HepG2 (cell line): ENCODE results near the gene SFXN1. TPM values are rescaled to one million over a fixed set of nuclear protein-coding genes. Genes with fewer than 3 reads are reported as not detected.

Experiments used
- ATAC-seq: fragments of 200-7000 bp; cut with Tn5 transposase; 3 replicates; pipeline ENCODE4 v1.9.1; 2020; ENCODE audit warnings: mild to moderate bottlenecking, moderate library complexity
- BruUV-seq: library from RNA; stranded (reverse); fragments of 400-500 nt; replicated peaks from 2 replicates; lab custom pipeline; 2021; lab: Mats Ljungman, UMichigan
- CTCF ChIA-PET: fragments of 300-600 bp; formaldehyde crosslinking; extraction: SDS; loops from one replicate; lab custom pipeline; 2021; ENCODE audit warnings: low total read pairs, inconsistent platforms, low intra/inter-chr PET ratio; lab: Yijun Ruan, JAX
- POLR2A ChIA-PET: fragments of 350-600 bp; sonication (Branson Sonifier 250); formaldehyde crosslinking; loops from one replicate; lab custom pipeline; 2020; ENCODE audit warnings: antibody characterized with exemption, inconsistent platforms; lab: Yijun Ruan, JAX
- DNase-seq: peaks from one replicate; pipeline ENCODE4 v3.0.0-alpha.2; 2015; ENCODE audit warnings: low spot score
- FAIRE-seq: peaks from 3 replicates; lab custom pipeline; 2011; peaks lifted over from hg19 to GRCh38; lab: Jason Lieb, UNC
- H2AFZ ChIP-seq: one replicate; pipeline ENCODE4 v1.6.1; 2011; ENCODE audit warnings: low read length, inconsistent platforms
- H3K27ac ChIP-seq: fragments of 300-600 bp; 3 replicates; pipeline ENCODE4 v1.8.0; 2011; ENCODE audit warnings: mixed run types, mild to moderate bottlenecking, mixed read lengths, low read length, inconsistent platforms; ENCODE audit not compliant: insufficient read depth; ENCODE audit errors: extremely low read length
- H3K27me3 ChIP-seq, 2 experiments: fragments of 200-600 bp in 1 of 2; 2 replicates in 1 of 2; 3 replicates in 1 of 2; pipeline versions ENCODE4 v1.6.0 to v1.8.0; 2011; ENCODE audit warnings: low read length in 2 of 2, mild to moderate bottlenecking in 2 of 2, moderate library complexity in 2 of 2, inconsistent platforms in 1 of 2; ENCODE audit not compliant: insufficient read depth in 2 of 2, control insufficient read depth in 1 of 2
- H3K36me3 ChIP-seq, 2 experiments: fragments of 200-600 bp in 1 of 2; replicated peaks in 1 of 2; 2 replicates in 1 of 2; 3 replicates in 1 of 2; pipeline versions ENCODE4 v1.5.1 to v1.8.0; 2011; ENCODE audit warnings: low read length in 2 of 2, inconsistent platforms in 1 of 2; ENCODE audit not compliant: insufficient read depth in 2 of 2, control insufficient read depth in 1 of 2
- H3K4me1 ChIP-seq: 2 replicates; pipeline ENCODE4 v1.5.1; 2012; ENCODE audit warnings: low read length, inconsistent platforms; ENCODE audit not compliant: insufficient read depth
- H3K4me2 ChIP-seq: 2 replicates; pipeline ENCODE4 v1.6.0; 2011; ENCODE audit warnings: low read depth, low read length, inconsistent platforms
- H3K4me3 ChIP-seq, 3 experiments: fragments of 200-600 bp in 1 of 3; sonication (generic), shearing (Covaris generic) in 1 of 3; replicated peaks in 1 of 3; 2 replicates each; pipeline ENCODE4 v1.5.1; 2011 to 2016; ENCODE audit warnings: low read length in 3 of 3, inconsistent platforms in 2 of 3, low read depth in 2 of 3, mild to moderate bottlenecking in 2 of 3, control low read depth in 1 of 3, mixed read lengths in 1 of 3; ENCODE audit not compliant: insufficient read depth in 1 of 3
- H3K79me2 ChIP-seq: one replicate; pipeline ENCODE4 v1.6.1; 2011; ENCODE audit warnings: low read length, inconsistent platforms; ENCODE audit not compliant: insufficient read depth
- H3K9ac ChIP-seq: 2 replicates; pipeline ENCODE4 v1.6.0; 2011; ENCODE audit warnings: mild to moderate bottlenecking, low read depth, low read length, inconsistent platforms; ENCODE audit not compliant: insufficient read depth
- H3K9me3 ChIP-seq: 2 replicates; pipeline ENCODE4 v1.5.1; 2012; ENCODE audit warnings: mild to moderate bottlenecking, low read length
- H4K20me1 ChIP-seq: 2 replicates; pipeline ENCODE4 v1.6.0; 2011; ENCODE audit warnings: inconsistent platforms, mild to moderate bottlenecking, low read length, moderate library complexity; ENCODE audit not compliant: insufficient read depth
- GTF2F1 ChIP-seq: fragments of 150-350 bp; IDR thresholded peaks from 2 replicates; pipeline ENCODE4 v1.6.1; 2014; ENCODE audit warnings: low read length
- POLR2AphosphoS2 ChIP-seq: IDR thresholded peaks from 2 replicates; pipeline ENCODE4 v1.6.1; 2011; ENCODE audit warnings: low read depth, low read length, improper control_type of control experiment
- RBAK ChIP-seq: sonication (generic); formaldehyde crosslinking; IDR thresholded peaks from 2 replicates; pipeline ENCODE4 v1.5.1; 2020; ENCODE audit warnings: mild to moderate bottlenecking, missing genetic modification reagents
- SP1 ChIP-seq, 2 experiments: fragments of 450-650 bp in 1 of 2; sonication (generic) in 1 of 2; formaldehyde crosslinking in 1 of 2; IDR thresholded peaks; 2 replicates each; pipeline versions ENCODE4 v1.4.0 to v1.6.1; 2016 to 2020; ENCODE audit warnings: missing genetic modification reagents in 1 of 2
- ZNF543 ChIP-seq: sonication (generic); formaldehyde crosslinking; IDR thresholded peaks from 2 replicates; pipeline ENCODE4 v1.4.0; 2020; ENCODE audit warnings: mild to moderate bottlenecking, missing genetic modification reagents
- ZNF766 ChIP-seq: sonication (generic); formaldehyde crosslinking; IDR thresholded peaks from 2 replicates; pipeline ENCODE4 v1.5.0; 2020; ENCODE audit warnings: missing genetic modification reagents, borderline replicate concordance
- in situ Hi-C: cut with HindIII; loops from 2 replicates; pipeline ENCODE4 v1.10.0; 2017; ENCODE audit warnings: low pct_unique_long_range_greater_than_20kb; ENCODE audit not compliant: extremely low pct_ligation_motif_present
- intact Hi-C: fragments of 100-400 bp; cut with micrococcal nuclease; formaldehyde crosslinking; loops from one replicate; pipeline ENCODE4 v1.10.0; 2022; ENCODE audit not compliant: unreplicated experiment
- polyA plus RNA-seq, 8 experiments: library from polyadenylated mRNA; depleted of rRNA in 3 of 8; stranded (reverse) in 7 of 8; unstranded in 1 of 8; fragments of >200 nt; fragmentation: Illumina TruSeq in 4 of 8; extraction: Trizol in 4 of 8; gene quantifications; 2 replicates each; pipeline versions ENCODE4 v1.2.1 to v1.2.3, GENCODE V29; 2011 to 2016; ENCODE audit warnings: low read depth in 4 of 8, missing spikeins in 1 of 8, mixed read lengths in 1 of 8; ENCODE audit not compliant: insufficient read depth in 1 of 8
- total RNA-seq, 5 experiments: library from RNA; depleted of rRNA; stranded (reverse); fragments of >200 nt; fragmentation: Illumina TruSeq; extraction: Trizol; gene quantifications; 2 replicates each; pipeline ENCODE4 v1.2.3, GENCODE V29; 2016; ENCODE audit warnings: low read depth in 1 of 5
- TF ChIP-seq, protein P1 (sequence below): sonication (generic); formaldehyde crosslinking; conservative IDR thresholded peaks from 2 replicates; pipeline ENCODE4 v1.8.0; 2022; ENCODE audit warnings: missing genetic modification reagents
- TF ChIP-seq, protein P2 (sequence below): fragments of 450-650 bp; IDR thresholded peaks from 2 replicates; pipeline ENCODE4 v1.6.1; 2017
- TF ChIP-seq, protein P3 (sequence below): sonication (generic); formaldehyde crosslinking; IDR thresholded peaks from 2 replicates; pipeline ENCODE4 v1.8.1; 2023; ENCODE audit warnings: mild to moderate bottlenecking, missing genetic modification reagents, borderline replicate concordance
- TF ChIP-seq, protein P4 (sequence below): sonication (generic); formaldehyde crosslinking; IDR thresholded peaks from 2 replicates; pipeline ENCODE4 v1.4.0; 2020; ENCODE audit warnings: missing genetic modification reagents
- TF ChIP-seq, protein P5 (sequence below): IDR thresholded peaks from 2 replicates; pipeline ENCODE4 v1.6.1; 2016; ENCODE audit warnings: mild to moderate bottlenecking, missing biosample characterization, missing genetic modification reagents

Gene SFXN1
- total and polyA plus RNA-seq, 2 of the 13 experiments (the other 11 are each of a cell fraction or from before 2014, with no cell fraction given): 122 to 135 TPM

DNA sequence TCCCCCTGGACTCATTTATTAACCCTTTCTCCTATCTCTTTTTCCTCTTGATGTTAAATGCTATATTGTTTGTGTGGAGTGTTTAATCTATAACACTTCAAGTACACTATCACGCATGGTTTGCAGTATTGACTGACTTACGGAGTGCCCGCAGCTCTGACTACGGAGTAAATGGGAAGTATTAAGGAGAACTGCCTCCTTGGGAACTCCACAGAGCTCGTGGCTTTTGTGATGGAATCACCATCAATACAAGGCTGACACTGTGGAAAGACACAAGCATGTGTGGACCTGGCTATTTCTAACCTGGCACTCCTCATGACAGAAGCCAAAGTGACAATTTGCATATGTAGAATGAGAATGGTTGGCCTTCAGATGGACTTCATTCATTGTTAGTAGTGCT is 66.2 kb downstream of the SFXN1 start (continued):
- no peak for TF ChIP-seq SP1 (IDR thresholded peaks at IDR 0.05)
- TF ChIP-seq SP1 (CRISPR knock-in tag; IDR thresholded peaks at IDR 0.05): no peak
- TF ChIP-seq, protein P1, sequence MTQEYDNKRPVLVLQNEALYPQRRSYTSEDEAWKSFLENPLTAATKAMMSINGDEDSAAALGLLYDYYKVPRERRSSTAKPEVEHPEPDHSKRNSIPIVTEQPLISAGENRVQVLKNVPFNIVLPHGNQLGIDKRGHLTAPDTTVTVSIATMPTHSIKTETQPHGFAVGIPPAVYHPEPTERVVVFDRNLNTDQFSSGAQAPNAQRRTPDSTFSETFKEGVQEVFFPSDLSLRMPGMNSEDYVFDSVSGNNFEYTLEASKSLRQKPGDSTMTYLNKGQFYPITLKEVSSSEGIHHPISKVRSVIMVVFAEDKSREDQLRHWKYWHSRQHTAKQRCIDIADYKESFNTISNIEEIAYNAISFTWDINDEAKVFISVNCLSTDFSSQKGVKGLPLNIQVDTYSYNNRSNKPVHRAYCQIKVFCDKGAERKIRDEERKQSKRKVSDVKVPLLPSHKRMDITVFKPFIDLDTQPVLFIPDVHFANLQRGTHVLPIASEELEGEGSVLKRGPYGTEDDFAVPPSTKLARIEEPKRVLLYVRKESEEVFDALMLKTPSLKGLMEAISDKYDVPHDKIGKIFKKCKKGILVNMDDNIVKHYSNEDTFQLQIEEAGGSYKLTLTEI (CRISPR knock-in tag): no peak
- no peak for TF ChIP-seq RBAK (CRISPR knock-in tag)
- TF ChIP-seq POLR2AphosphoS2: no peak
- TF ChIP-seq, all 625 proteins: peak for 0

DNA sequence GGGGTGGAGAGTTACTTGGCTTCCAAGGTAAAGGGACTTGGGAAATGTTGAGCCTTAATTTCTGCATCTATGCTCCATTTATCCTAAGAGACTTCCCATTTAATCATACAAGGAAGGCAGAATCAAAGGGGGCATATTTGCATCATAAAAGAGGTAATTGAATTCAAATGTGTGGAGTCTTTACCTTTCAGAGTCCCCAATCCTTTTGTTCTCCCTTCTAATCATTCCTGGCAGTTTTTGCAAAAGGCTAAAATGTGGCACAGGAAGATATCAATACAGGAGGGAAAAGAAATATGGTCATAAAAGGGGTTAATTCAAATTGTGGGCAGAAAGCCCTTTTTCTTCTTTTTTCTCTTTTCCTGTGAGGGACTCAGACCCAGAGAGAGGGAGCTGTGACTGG is 69.5 kb downstream of the SFXN1 start:
- TF ChIP-seq, protein P2, sequence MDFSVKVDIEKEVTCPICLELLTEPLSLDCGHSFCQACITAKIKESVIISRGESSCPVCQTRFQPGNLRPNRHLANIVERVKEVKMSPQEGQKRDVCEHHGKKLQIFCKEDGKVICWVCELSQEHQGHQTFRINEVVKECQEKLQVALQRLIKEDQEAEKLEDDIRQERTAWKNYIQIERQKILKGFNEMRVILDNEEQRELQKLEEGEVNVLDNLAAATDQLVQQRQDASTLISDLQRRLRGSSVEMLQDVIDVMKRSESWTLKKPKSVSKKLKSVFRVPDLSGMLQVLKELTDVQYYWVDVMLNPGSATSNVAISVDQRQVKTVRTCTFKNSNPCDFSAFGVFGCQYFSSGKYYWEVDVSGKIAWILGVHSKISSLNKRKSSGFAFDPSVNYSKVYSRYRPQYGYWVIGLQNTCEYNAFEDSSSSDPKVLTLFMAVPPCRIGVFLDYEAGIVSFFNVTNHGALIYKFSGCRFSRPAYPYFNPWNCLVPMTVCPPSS: no peak
- TF ChIP-seq ZNF543: no peak
- TF ChIP-seq ZNF766 (CRISPR knock-in tag): no peak
- TF ChIP-seq GTF2F1: no peak
- TF ChIP-seq, protein P3, sequence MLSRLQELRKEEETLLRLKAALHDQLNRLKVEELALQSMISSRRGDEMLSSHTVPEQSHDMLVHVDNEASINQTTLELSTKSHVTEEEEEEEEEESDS (CRISPR knock-in tag): no peak
- TF ChIP-seq, protein P4, sequence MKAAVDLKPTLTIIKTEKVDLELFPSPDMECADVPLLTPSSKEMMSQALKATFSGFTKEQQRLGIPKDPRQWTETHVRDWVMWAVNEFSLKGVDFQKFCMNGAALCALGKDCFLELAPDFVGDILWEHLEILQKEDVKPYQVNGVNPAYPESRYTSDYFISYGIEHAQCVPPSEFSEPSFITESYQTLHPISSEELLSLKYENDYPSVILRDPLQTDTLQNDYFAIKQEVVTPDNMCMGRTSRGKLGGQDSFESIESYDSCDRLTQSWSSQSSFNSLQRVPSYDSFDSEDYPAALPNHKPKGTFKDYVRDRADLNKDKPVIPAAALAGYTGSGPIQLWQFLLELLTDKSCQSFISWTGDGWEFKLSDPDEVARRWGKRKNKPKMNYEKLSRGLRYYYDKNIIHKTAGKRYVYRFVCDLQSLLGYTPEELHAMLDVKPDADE (CRISPR knock-in tag): no peak
- TF ChIP-seq, protein P5, sequence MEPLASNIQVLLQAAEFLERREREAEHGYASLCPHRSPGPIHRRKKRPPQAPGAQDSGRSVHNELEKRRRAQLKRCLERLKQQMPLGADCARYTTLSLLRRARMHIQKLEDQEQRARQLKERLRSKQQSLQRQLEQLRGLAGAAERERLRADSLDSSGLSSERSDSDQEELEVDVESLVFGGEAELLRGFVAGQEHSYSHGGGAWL (CRISPR knock-in tag): no peak
- Histone ChIP-seq H3K79me2 (no peaks in the 10 kb centered on the region), H3K4me1 (no peaks in the 10 kb centered on the region), H3K36me3 (no peaks in the 10 kb centered on the region), H4K20me1 (no peaks in the 10 kb centered on the region), H2AFZ (no peak overlapping the region), H3K4me3 (no peak overlapping the region), H3K27ac (no peak overlapping the region), H3K9ac (no peak overlapping the region), H3K9me3 (no peaks in the 10 kb centered on the region), H3K27me3 (peaks cover 2 to 22% of the 10 kb centered on the region in 2 experiments; a peak in 3 of 5 replicates), H3K4me2 (no peak overlapping the region)
- FAIRE-seq (no peak), DNase-seq (no peak), ATAC-seq (no peak)
- POLR2A ChIA-PET: no interaction called here
- intact Hi-C loops: no loop called here
- BruUV-seq: no TSS peak
- CTCF ChIA-PET: no interaction called here
- in situ Hi-C loops: loop anchor here (25.0 kb wide), 1 partner anchor 339 kb away; no protein-coding TSS in a partner anchor
